SKM-1 treated with dmso at 0.1 percent for 144 hours (cell line): ENCODE data around the gene GATM.

Source experiments
- DNase-seq: peaks from one replicate; lab custom pipeline; 2025; ENCODE audit not compliant: unreplicated experiment; lab: John Stamatoyannopoulos, UW

GATM gene

GRCh38 chr15:45378149-45378912 is at the start of gene GATM:
Gene GATM, minus strand, starts transcription at chr15:45378544. Its CDS starts 91 bp downstream, at chr15:45378453.
- peak; percentile 65 for DNase-seq

- no peak for DNase-seq
These were observed 48.7 kb upstream of the GATM start for GRCh38 chr15:45427085-45427484.

DNA sequence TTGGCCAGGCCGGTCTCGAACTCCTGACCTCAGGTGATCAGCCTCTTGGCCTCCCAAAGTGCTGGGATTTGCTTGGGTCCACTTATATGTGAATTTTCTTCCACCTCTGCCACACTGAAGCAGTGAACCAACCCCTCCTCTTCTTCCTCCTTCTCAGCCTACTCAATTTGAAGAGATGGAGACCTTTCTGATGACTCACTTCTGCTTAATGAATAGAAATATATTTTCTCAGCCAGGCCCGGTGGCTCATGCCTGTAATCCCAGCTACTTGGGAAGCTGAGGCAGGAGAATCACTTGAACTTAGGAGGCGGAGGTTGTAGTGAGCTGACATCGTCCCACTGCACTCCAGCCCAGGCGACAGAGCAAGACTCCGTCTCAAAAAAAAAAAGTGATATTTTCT is 46.8 kb upstream of the GATM start:
- DNase-seq: no peak

- no peak for DNase-seq
These were observed 46.1 kb upstream of the GATM start for GRCh38 chr15:45424429-45424828.

- DNase-seq: no peak
These were observed 39.1 kb upstream of the GATM start for GRCh38 chr15:45417303-45417950.

DNA sequence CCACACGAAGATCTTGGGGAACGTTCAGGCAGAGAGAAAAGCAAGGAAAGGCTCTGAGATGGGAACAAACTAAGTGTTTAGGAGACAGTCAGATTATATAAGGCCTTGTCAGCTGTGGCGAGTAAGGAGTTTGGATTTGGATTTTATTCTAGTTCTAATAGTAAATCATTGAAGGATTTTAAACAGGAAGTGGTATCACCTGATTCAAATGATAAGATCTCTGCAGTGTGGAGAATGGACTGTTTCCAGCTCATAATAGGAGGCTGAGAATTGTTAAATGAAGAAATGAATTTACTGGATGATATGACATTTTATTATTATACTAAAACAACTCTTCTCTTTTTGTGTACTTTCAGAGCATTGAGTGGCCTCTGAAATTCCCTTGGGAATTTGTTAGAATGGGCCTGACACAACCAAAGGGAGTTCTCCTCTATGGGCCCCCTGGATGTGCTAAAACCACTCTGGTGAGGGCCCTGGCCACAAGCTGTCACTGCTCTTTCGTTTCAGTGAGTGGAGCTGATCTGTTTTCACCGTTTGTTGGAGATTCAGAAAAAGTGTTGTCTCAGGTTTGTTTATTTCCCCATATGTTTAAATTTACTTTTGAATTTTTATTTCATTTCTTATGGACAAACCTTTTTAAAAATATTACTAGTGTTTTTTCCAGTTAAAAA is 36.0 kb upstream of the GATM start:
- DNase-seq: no peak

DNA sequence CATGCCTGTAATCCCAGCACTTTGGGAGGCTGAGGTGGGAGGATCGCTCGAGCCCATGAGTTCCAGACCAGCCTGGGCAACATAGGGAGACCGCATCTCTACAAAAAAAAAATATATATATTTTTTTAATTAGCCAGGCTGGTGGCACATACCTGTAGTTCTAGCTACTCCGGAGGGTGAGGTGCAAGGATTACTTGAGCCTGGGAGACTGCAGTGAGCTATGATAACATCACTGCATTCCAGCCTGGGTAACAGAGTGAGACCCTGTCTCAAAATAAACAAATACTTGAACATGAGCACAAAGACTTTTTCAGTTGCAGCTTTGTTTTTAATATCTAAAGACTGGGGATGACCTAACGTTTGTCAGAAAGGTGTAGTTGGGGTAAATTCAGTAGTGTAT is 31.3 kb upstream of the GATM start:
- DNase-seq: no peak

- DNase-seq: no peak
These were observed 29.4 kb upstream of the GATM start for GRCh38 chr15:45407786-45408185.

GRCh38 chr15:45402955-45403877 is 24.9 kb upstream of the GATM start:
- DNase-seq: no peak

GRCh38 chr15:45402162-45402954 is 24.0 kb upstream of the GATM start:
- peak; percentile 99 for DNase-seq

DNA sequence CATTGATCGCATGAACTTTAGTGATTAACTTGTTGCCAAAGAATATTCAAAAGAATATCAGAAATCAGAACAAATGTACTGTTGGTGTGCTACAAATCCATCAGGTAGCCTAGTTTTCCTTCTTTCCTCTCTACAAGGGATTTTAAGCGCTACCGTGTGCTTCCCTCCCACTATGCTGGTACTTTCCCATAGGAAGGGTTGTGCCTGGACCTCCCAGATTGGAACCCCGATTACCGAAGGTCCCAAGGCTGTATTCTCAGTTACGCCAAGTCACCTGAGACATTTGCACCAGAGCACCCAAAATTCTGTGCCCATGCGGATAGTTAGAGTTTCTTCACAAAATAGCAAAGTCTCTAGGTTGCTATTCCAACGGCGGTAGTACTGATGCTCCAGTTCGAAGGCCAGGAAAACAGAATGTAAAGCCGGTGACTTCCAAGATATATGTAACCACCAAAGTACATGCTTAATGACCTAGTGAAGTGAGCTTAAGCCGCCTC is 23.4 kb upstream of the GATM start:
- DNase-seq: no peak

DNA sequence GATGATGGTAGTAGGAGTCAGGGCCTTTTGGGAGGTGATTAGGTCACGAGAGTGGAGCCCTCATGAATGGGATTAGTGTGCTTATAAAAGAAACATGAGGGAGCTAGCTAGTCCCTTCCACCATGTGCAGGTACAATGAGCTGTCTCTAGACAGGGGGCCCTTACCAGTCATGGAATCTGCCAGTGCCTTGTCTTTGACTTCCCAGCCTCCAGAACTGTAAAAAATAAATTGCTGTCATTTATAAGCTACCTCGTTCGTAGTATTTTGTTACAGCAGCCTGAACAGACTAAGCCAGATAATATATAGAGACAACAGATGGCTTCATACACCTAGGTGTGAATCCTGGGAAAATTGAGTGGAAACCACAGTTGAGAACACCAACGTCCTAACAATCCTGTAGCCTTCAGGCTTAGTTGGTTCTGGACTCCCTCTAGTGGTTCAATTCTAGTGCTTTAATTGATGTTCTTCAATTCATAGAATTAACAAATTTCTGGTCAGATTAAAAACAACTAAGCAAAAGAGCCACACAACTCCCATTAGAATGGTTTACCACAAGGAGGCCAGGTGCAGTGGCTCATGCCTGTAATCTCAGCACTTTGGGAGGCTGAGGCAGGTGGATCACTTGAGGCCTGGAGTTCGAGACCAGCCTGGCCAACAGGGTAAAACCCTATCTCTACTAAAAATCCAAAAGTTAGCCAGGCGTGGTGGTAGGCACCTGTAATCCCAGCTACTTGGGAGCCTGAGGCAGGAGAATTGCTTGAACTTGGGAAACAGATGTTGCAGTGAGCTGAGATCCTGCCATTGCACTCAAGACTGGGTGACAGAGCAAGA is 21.3 kb upstream of the GATM start:
- DNase-seq: peak; percentile 28

DNA sequence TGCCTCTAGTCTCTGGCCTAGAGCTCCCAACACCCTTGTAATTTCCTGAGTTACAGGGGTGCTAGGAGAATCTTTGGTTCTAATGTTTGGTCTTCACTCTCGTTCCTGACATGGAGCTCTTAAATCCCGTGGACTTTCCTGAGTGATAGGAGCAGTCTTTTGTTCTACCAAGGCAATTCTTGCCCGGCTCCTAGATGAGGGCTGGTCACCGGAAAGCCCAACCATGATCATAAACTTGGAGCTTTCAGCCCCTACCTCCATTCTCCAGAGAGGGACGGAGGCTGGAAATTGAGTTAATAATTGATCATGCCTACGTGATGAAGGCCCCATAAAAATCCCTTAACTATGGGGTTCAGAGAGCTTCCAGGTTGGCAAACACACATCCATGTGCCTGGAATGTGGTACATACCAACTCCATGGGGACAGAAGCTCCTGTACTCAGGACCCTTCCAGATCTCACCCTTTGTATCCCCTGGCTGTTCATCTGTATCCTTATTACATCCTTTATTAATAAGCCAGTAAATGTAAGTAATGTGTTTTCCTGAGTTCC is 18.8 kb upstream of the GATM start:
- DNase-seq: no peak

GRCh38 chr15:45395943-45396342 is 17.6 kb upstream of the GATM start:
- no peak for DNase-seq

DNA sequence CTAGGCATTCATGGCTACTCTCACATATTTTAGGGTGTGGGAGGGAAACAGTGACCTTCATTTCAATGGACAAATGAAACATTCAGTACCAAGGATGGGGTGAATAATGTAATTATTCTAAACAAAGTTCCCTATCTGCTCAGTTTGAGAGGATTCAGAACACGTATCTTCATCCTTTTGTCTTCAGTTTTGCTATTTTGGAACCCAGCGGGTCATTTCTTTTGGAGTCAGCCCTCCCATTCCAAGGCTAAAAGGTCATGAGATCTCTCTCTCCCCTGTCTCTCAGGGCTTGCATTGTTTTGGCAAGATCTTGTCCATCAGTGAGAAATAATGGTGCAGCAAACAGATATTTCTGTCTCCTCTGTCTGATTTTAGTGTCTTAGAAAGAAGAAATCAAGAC is 16.3 kb upstream of the GATM start:
- DNase-seq: no peak

DNA sequence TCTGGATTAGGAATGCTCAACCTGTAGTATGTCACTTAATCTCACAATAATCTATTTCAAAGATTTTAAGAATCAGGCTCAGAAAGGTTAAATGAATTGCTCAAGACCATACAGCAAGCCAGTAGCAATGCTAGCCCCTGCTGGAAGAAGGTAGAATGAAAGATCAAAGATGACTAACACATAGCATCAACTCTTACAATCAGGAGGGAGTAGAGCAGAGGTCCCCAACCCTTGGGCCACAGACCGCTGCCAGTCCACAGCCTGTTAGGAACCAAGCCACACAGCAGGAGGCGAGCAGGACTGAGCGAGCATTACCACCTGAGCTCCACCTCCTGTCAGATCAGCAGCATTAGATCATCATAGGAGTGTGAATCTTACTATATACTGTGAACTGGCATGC is 15.5 kb upstream of the GATM start:
- DNase-seq: peak; percentile 22

GRCh38 chr15:45392584-45392855 is 14.2 kb upstream of the GATM start:
- DNase-seq: no peak

DNA sequence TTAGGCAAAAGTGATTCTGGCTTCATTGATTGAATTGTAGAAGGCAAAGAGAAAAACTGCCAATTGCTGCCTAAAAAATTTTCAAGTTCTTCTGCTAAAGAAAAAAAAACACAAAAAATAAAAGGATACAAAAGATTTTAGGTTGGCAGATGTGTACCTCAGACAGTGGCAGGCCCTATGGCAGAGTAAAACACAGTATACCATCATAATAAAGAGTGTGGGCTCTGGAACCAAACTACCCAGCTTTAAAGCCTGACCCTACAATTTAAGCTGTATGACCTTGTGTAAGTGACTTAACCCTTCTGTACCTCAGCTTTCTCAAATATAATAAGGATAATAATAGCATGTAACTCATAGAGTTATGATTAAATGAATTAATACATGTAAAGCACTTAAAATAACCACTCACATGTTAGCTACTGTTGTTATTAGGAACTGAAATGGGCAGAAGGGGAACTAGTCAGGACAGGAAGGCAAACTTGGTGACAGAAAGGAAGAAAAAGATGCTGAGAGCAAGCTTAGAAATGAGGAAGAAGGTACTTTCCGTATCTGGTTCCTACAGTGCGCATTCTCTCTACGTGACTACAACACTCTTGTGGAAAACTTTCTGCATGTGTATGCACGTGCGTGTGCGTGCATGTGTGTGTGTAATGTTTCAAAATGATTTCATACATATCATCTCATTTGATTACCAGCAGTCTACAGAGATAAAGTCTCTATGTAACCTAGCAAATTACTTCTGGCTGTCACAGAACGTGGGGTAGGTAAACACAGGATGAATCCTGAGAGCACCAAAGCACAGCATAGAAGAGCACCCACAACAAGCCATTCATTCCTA is 13.6 kb upstream of the GATM start:
- DNase-seq: peak; percentile 94
